Stimulated activated CD4-positive, alpha-beta T cell treated with anti-CD3 and anti-CD28 coated beads, Interleukin-2, amount 100 ng/mL, for 24 hours (primary cell): ENCODE measurements around the gene R3HDM2.
A peak's percentile ranks its signal among the peaks of the same experiment; 100 is the strongest.

ENCODE experiments used
- DNase-seq, 2 donors: peaks; one replicate each; pipeline ENCODE4 v3.0.0-alpha.2; 2020

Gene R3HDM2

GRCh38 chr12:57465747-57466505 lies 35.1 kb upstream of the R3HDM2 start:
- no peak for DNase-seq

- DNase-seq: no peak
Measured at GRCh38 chr12:57465030-57465746, 34.3 kb upstream of the R3HDM2 start.

GRCh38 chr12:57464569-57464968 lies 33.7 kb upstream of the R3HDM2 start:
- no peak for DNase-seq

GRCh38 chr12:57462912-57463253 lies 32.0 kb upstream of the R3HDM2 start:
- DNase-seq: no peak

- DNase-seq: peak; percentile 91 to 92
Measured at GRCh38 chr12:57462251-57462911, 31.5 kb upstream of the R3HDM2 start.

- no peak for DNase-seq
Measured at GRCh38 chr12:57461917-57462250, 31.0 kb upstream of the R3HDM2 start.

GRCh38 chr12:57461276-57461916 lies 30.6 kb upstream of the R3HDM2 start:
- DNase-seq: peak; percentile 35 to 50

GRCh38 chr12:57460841-57461275 lies 30.0 kb upstream of the R3HDM2 start:
- DNase-seq: no peak

- peak in 1 of 2 donors; percentile 26 for DNase-seq
Measured at GRCh38 chr12:57460468-57460784, 29.6 kb upstream of the R3HDM2 start.

GRCh38 chr12:57459750-57460467 lies 29.1 kb upstream of the R3HDM2 start, which contains the start of gene GLI1:
TSS of gene GLI1 (plus strand) at chr12:57459785. CDS start at chr12:57463692, 3,907 bp downstream.
- no peak for DNase-seq

- DNase-seq: peak; percentile 95 to 97
Measured at GRCh38 chr12:57459055-57459749, 28.4 kb upstream of the R3HDM2 start.

- DNase-seq: no peak
Measured at GRCh38 chr12:57458665-57459054, 27.8 kb upstream of the R3HDM2 start.

GRCh38 chr12:57456737-57457490 lies 26.1 kb upstream of the R3HDM2 start:
- no peak for DNase-seq

- peak; percentile 48 to 49 for DNase-seq
Measured at GRCh38 chr12:57456145-57456700, 25.4 kb upstream of the R3HDM2 start.

- no peak for DNase-seq
Measured at GRCh38 chr12:57455374-57456144, 24.7 kb upstream of the R3HDM2 start.

GRCh38 chr12:57454566-57455373 lies 23.9 kb upstream of the R3HDM2 start, which contains the start of gene INHBE:
TSS of gene INHBE (plus strand) at chr12:57455307. CDS start at chr12:57455537, 230 bp downstream.
- no peak for DNase-seq

GRCh38 chr12:57454213-57454565 lies 23.3 kb upstream of the R3HDM2 start:
- no peak for DNase-seq

GRCh38 chr12:57452937-57453509 lies 22.2 kb upstream of the R3HDM2 start:
- DNase-seq: peak; percentile 65 to 77
